ENCODE measurements around the gene EDA. TPM values are rescaled to one million over a fixed set of nuclear protein-coding genes. Genes with fewer than 3 reads are reported as not detected.

EDA gene
- total RNA-seq, 1 donor from 2014 or later, result 1.1 TPM

DNA sequence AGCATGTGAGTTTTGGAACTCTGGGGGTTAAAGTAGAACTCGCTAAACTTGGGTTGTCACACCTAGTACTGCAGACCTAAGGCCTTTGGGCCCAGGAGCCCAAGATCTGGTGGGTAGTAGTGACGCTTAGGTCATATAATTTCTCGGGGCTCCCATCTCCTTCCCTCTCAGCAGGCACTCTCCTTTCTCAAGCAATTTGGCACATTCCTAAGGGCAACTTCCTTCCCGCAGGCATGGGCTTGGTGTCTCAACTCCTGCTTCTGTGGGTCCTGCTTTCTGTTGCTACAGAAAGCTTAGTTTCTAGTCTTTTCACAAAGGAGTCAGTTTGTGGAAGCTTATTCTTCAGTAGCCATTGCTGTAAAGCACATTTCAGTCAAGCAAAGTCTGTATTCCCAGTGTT, 10.4 kb upstream of the EDA start:
- Mint-ChIP-seq H3K9me3 (ENCODE audit: low read depth) (peaks cover 3% of the 10 kb centered on the region), H3K4me3 (ENCODE audit: unreplicated experiment) (no peak overlapping the region)

DNA sequence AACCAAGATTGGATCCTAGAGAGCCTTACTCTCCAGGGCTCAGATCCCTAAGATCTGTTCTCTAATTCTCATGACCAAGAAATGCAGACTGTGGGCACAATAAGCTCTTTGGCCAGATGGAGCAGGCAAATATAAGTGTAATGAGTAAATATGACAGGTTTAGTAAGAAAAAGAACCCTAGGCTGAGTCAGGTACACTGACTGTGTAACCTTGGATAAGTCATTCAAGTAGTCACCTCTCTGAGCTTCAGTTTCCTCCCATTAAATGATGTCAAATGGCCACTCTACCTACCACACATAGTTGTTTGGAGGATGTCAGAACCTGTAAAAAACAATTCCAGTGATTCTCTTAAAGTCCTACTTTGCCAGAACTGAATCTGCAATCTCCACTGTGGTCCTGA, 8.3 kb upstream of the EDA start:
- Mint-ChIP-seq H3K4me1 (ENCODE audit: low read depth) (no peaks in the 10 kb centered on the region), H3K4me3 (ENCODE audit: unreplicated experiment) (no peak overlapping the region), H3K9me3 (ENCODE audit: low read depth) (peaks cover 8% of the 10 kb centered on the region), H3K27ac (ENCODE audit: unreplicated experiment) (no peak overlapping the region), H3K27me3 (ENCODE audit: low read depth) (peaks cover 2% of the 10 kb centered on the region), H3K36me3 (ENCODE audit: low read depth) (no peaks in the 10 kb centered on the region)
- DNase-seq (ENCODE audit: low spot score), result no peak
- TF ChIP-seq, protein P1, sequence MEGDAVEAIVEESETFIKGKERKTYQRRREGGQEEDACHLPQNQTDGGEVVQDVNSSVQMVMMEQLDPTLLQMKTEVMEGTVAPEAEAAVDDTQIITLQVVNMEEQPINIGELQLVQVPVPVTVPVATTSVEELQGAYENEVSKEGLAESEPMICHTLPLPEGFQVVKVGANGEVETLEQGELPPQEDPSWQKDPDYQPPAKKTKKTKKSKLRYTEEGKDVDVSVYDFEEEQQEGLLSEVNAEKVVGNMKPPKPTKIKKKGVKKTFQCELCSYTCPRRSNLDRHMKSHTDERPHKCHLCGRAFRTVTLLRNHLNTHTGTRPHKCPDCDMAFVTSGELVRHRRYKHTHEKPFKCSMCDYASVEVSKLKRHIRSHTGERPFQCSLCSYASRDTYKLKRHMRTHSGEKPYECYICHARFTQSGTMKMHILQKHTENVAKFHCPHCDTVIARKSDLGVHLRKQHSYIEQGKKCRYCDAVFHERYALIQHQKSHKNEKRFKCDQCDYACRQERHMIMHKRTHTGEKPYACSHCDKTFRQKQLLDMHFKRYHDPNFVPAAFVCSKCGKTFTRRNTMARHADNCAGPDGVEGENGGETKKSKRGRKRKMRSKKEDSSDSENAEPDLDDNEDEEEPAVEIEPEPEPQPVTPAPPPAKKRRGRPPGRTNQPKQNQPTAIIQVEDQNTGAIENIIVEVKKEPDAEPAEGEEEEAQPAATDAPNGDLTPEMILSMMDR (IDR thresholded peaks at IDR 0.05), result no peak

More for the DNA sequence above, 10.4 kb upstream of the EDA start:
- Mint-ChIP-seq H3K27ac (ENCODE audit: unreplicated experiment) (no peak overlapping the region), H3K27me3 (ENCODE audit: low read depth) (peaks cover 2% of the 10 kb centered on the region), H3K4me1 (ENCODE audit: low read depth) (no peaks in the 10 kb centered on the region), H3K36me3 (ENCODE audit: low read depth) (no peaks in the 10 kb centered on the region)
- TF ChIP-seq, protein P1 (IDR thresholded peaks at IDR 0.05), result no peak
- no peak for DNase-seq (ENCODE audit: low spot score)

DNA sequence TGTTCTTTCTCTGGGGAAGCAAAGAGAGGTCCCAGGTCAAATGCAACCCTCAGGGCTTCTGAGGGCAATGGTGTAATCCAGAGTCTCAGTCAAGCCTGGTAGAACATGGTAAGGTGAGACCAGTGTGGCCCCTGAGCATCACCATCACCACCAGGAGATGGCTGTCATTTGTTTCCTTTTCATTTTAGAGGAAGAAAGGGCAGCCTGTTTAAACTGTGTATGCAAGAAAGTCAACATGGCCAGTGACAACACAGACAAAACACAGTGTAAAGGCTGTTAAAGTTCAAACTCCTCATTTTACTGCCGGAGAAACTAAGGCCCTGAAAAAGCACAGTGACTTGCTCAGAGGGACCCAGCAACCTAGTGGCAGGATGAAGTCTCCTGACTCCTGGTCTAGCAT, 2.0 kb upstream of the EDA start:
- H3K4me3 Mint-ChIP-seq (ENCODE audit: unreplicated experiment), result no peak overlapping the region
- TF ChIP-seq, protein P1 (IDR thresholded peaks at IDR 0.05), result no peak
- H3K27me3 Mint-ChIP-seq (ENCODE audit: low read depth), result peaks cover 1% of the 10 kb centered on the region
- no peaks in the 10 kb centered on the region for H3K36me3 Mint-ChIP-seq (ENCODE audit: low read depth)
- H3K4me1 Mint-ChIP-seq (ENCODE audit: low read depth), result peaks cover 3% of the 10 kb centered on the region
- DNase-seq (ENCODE audit: low spot score), result no peak
- H3K9me3 Mint-ChIP-seq (ENCODE audit: low read depth), result peaks cover 8% of the 10 kb centered on the region
- H3K27ac Mint-ChIP-seq (ENCODE audit: unreplicated experiment), result no peak overlapping the region

DNA sequence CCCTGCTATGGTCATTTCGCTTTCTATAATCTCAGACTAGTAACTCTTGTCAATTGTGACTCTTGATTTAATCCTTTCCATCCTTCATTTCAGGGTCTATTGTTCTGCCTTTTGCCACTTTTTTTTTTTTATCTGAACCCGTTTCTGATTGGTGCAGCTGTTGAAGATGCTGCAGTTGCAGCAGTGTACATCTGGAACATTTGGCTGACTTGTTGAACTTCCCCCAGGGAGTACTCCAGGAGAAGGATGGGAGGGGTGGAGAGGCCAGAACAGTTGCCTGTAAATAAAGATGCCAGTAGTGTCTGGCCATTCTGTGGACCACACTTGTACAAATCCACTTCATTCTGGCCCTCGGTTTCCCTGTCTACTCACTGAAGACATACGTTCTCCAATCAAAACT, 1.0 kb upstream of the EDA start:
- H3K27me3 Mint-ChIP-seq (ENCODE audit: low read depth), result peaks cover 1% of the 10 kb centered on the region
- H3K27ac Mint-ChIP-seq (ENCODE audit: unreplicated experiment), result no peak overlapping the region
- no peak for DNase-seq (ENCODE audit: low spot score)
- peaks cover 3% of the 10 kb centered on the region for H3K4me1 Mint-ChIP-seq (ENCODE audit: low read depth)
- H3K4me3 Mint-ChIP-seq (ENCODE audit: unreplicated experiment), result no peak overlapping the region
- no peaks in the 10 kb centered on the region for H3K36me3 Mint-ChIP-seq (ENCODE audit: low read depth)
- H3K9me3 Mint-ChIP-seq (ENCODE audit: low read depth), result peaks cover 7% of the 10 kb centered on the region
- TF ChIP-seq, protein P1 (IDR thresholded peaks at IDR 0.05), result no peak

DNA sequence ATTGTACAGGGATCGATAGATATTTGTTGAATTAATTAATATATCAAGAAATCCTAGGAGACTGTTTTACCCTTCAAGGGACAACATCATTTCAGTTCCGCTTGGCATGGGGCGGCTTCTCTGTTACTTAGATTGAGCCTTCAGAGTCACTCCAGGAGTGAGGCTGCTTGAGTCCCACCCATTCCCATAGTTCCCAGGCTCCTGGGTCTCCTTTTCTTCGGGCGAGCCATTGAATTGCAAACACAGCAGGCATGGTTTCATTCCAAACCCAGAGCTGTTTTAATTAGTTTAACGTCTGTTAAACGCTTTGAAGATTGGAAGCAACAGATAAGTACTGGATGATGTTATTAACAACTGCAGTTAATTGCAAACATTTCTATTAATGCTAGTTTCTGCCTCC, 571 bp upstream of the EDA start:
- TF ChIP-seq, protein P1 (IDR thresholded peaks at IDR 0.05), result no peak
- H3K9me3 Mint-ChIP-seq (ENCODE audit: low read depth), result peaks cover 4% of the 10 kb centered on the region
- DNase-seq (ENCODE audit: low spot score), result no peak
- peaks cover 1% of the 10 kb centered on the region for H3K27me3 Mint-ChIP-seq (ENCODE audit: low read depth)
- H3K36me3 Mint-ChIP-seq (ENCODE audit: low read depth), result no peaks in the 10 kb centered on the region
- H3K27ac Mint-ChIP-seq (ENCODE audit: unreplicated experiment), result no peak overlapping the region
- H3K4me1 Mint-ChIP-seq (ENCODE audit: low read depth), result peaks cover 3% of the 10 kb centered on the region
- H3K4me3 Mint-ChIP-seq (ENCODE audit: unreplicated experiment), result peak overlapping the region; percentile 53

Data from chondrocyte (in vitro differentiated cells).